Common myeloid progenitor, CD34-positive (primary cell): ENCODE data around the gene SPECC1.

Experiments used
- CTCF ChIA-PET: fragments of 350-600 bp; sonication (Branson Sonifier 250); formaldehyde crosslinking; loops from one replicate; lab custom pipeline; 2021; ENCODE audit warnings: antibody characterized with exemption; lab: Charles Lee
- POLR2A ChIA-PET: fragments of 350-600 bp; sonication (Branson Sonifier 250); formaldehyde crosslinking; loops from one replicate; lab custom pipeline; 2021; ENCODE audit warnings: antibody characterized with exemption; lab: Charles Lee
- DNase-seq, 3 donors: peaks; one replicate each; pipeline versions ENCODE4 v3.0.0 to v3.0.0-alpha.2; 2013
- H3K27ac ChIP-seq, 2 experiments: 1 replicate in 1 of 2; 2 replicates in 1 of 2; pipeline ENCODE4 v1.7.0; 2013; ENCODE audit warnings: inconsistent platforms in 2 of 2, low read length in 2 of 2, mild to moderate bottlenecking in 2 of 2, low read depth in 1 of 2, moderate library complexity in 1 of 2; ENCODE audit not compliant: severe bottlenecking in 2 of 2, insufficient read depth in 1 of 2, poor library complexity in 1 of 2
- H3K27me3 ChIP-seq, 5 experiments: replicated peaks in 2 of 5; 1 replicate in 3 of 5; 2 replicates in 2 of 5; pipeline versions ENCODE4 v1.6.1 to v1.7.0; 2013; ENCODE audit warnings: low read length in 4 of 5, mild to moderate bottlenecking in 2 of 5, moderate library complexity in 2 of 5, inconsistent platforms in 1 of 5; ENCODE audit not compliant: insufficient read depth in 5 of 5, control insufficient read depth in 4 of 5
- H3K36me3 ChIP-seq, 4 experiments: 1 replicate in 2 of 4; 2 replicates in 2 of 4; pipeline versions ENCODE4 v1.6.1 to v1.7.0; 2013; ENCODE audit warnings: low read length in 3 of 4, control low read depth in 1 of 4, mild to moderate bottlenecking in 1 of 4; ENCODE audit not compliant: control insufficient read depth in 4 of 4, insufficient read depth in 4 of 4
- H3K4me1 ChIP-seq, 4 experiments: 1 replicate in 3 of 4; 2 replicates in 1 of 4; pipeline versions ENCODE4 v1.6.1 to v1.7.1; 2013; ENCODE audit warnings: low read length in 3 of 4, mild to moderate bottlenecking in 3 of 4, control low read depth in 1 of 4, inconsistent platforms in 1 of 4, moderate library complexity in 1 of 4; ENCODE audit not compliant: control insufficient read depth in 4 of 4, insufficient read depth in 4 of 4; ENCODE audit errors: control extremely low read depth in 1 of 4
- H3K4me3 ChIP-seq, 7 experiments: 1 replicate in 4 of 7; 2 replicates in 3 of 7; pipeline versions ENCODE4 v1.5.1 to v1.7.0; 2013; ENCODE audit warnings: mild to moderate bottlenecking in 7 of 7, low read length in 6 of 7, moderate library complexity in 6 of 7, inconsistent platforms in 2 of 7, low read depth in 2 of 7, control low read depth in 1 of 7; ENCODE audit not compliant: insufficient read depth in 4 of 7, control insufficient read depth in 1 of 7; ENCODE audit errors: extremely low read depth in 1 of 7
- H3K9me3 ChIP-seq, 5 experiments: 1 replicate in 4 of 5; 2 replicates in 1 of 5; pipeline versions ENCODE4 v1.6.1 to v1.7.1; 2013; ENCODE audit warnings: low read length in 4 of 5, mild to moderate bottlenecking in 2 of 5, inconsistent platforms in 1 of 5, low read depth in 1 of 5, moderate library complexity in 1 of 5; ENCODE audit not compliant: control insufficient read depth in 4 of 5, insufficient read depth in 2 of 5; ENCODE audit errors: control extremely low read depth in 1 of 5
- WGBS: methylation state at CpG from one replicate; pipeline ENCODE4 v1.1.5; 2013; ENCODE audit not compliant: insufficient coverage; 5-methylcytosine and 5-hydroxymethylcytosine counted together

The SPECC1 gene

DNA sequence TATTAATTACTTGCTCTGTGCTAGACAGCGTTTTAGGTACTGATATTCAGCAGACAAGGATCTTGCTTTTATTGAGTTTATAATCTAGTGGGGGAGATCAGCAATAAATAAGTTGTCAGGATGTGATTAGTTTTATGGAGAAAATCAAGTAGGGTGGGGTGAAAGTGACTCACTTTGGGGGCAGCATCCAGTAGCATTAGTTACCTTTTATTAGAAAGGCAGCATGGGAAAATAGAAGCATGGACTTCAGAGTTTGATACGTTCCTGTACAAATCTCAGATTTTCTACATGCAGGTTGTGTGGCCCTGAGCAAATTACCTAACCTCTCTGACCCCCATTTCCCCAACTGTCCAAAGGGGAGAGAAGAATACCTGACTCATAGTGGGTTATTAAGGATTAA, 42.5 kb downstream of the SPECC1 start:
- ChIA-PET CTCF (no interaction called here), POLR2A (no interaction called here)
- Histone ChIP-seq H3K4me1 (no peaks in the 10 kb centered on the region), H3K36me3 (peaks cover 0 to 4% (median 2%) of the 10 kb centered on the region in 4 experiments), H3K9me3 (peaks cover 3 to 6% (median 4%) of the 10 kb centered on the region in 5 experiments), H3K4me3 (no peak overlapping the region), H3K27me3 (no peaks in the 10 kb centered on the region), H3K27ac (no peak overlapping the region)
- DNase-seq, result no peak
- WGBS, result 100% methylated on average over 1 of the region's 2 CpGs

DNA sequence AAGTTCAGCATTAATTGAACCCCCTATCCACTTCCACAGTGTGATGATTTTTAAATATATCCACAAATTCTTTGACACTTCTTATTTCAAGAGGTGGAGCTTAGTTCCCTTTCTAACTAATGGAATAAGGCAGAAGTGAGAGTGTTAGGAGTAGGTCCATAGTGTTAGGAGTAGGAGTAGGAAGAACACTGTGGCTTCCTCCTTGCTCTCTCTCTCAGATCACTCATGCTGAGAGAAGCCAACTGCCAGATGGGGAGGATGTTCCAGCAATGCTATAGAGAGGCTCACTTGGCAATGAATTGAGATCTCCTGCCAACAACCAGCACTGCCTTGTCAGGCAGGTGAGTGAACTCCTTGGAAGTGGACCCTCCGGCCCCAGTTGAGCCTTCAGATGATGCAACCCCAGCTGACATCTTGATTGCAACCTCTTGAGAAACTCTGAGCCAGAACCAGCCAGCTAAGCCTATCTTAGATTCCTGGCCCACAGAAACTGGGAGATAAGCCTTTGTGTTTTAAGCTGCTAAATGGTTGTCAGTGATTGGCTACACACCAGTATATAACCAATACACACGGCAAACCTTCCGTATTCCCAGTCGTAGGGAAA, 44.3 kb downstream of the SPECC1 start:
- peaks cover 3 to 6% (median 4%) of the 10 kb centered on the region in 5 experiments for H3K9me3 ChIP-seq

DNA sequence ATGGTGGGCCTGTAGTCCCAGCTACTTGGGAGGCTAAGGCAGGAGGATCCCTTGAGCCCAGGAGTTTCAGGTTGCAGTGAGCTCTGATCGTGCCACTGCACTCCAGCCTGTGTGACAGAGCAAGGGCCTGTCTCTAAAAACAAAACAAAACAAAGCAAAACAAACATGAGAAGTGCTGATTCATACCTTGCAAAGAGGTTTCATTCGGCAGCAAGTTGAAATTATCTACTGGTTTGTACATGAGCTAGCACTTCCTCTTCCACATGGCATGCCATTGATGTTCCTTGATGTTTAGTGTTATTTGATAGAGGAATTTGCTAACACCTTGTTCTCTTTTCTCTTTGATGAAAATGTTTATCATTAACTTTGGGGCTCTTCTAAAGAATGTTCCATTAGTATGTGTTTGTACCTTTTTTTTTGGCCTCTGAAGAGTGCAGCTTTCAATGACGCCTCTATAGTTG, 50.6 kb downstream of the SPECC1 start:
- no peak overlapping the region for H3K4me3 ChIP-seq
- ChIA-PET POLR2A (no interaction called here), CTCF (interaction anchor here (0.7 to 1.2 kb wide), 3 partner anchors 13 to 49 kb away, joined by 3 to 4 read pairs (median 3); no protein-coding TSS in a partner anchor)
- peaks cover 0 to 22% (median 6%) of the 10 kb centered on the region in 4 experiments for H3K4me1 ChIP-seq
- 73% methylated on average over 2 of the region's 3 CpGs for WGBS
- peak; percentile 39 to 78 (median 69) for DNase-seq
- no peaks in the 10 kb centered on the region for H3K9me3 ChIP-seq
- no peaks in the 10 kb centered on the region for H3K27me3 ChIP-seq
- no peak overlapping the region for H3K27ac ChIP-seq
- no peaks in the 10 kb centered on the region for H3K36me3 ChIP-seq

More for the DNA sequence above, 44.3 kb downstream of the SPECC1 start:
- DNase-seq, result no peak
- Histone ChIP-seq H3K36me3 (peaks cover 0 to 4% (median 2%) of the 10 kb centered on the region in 4 experiments), H3K4me1 (no peaks in the 10 kb centered on the region), H3K27ac (no peak overlapping the region), H3K4me3 (no peak overlapping the region), H3K27me3 (no peaks in the 10 kb centered on the region)
- POLR2A ChIA-PET, result no interaction called here
- 97% methylated on average over 4 of the region's 4 CpGs for WGBS
- CTCF ChIA-PET, result no interaction called here

DNA sequence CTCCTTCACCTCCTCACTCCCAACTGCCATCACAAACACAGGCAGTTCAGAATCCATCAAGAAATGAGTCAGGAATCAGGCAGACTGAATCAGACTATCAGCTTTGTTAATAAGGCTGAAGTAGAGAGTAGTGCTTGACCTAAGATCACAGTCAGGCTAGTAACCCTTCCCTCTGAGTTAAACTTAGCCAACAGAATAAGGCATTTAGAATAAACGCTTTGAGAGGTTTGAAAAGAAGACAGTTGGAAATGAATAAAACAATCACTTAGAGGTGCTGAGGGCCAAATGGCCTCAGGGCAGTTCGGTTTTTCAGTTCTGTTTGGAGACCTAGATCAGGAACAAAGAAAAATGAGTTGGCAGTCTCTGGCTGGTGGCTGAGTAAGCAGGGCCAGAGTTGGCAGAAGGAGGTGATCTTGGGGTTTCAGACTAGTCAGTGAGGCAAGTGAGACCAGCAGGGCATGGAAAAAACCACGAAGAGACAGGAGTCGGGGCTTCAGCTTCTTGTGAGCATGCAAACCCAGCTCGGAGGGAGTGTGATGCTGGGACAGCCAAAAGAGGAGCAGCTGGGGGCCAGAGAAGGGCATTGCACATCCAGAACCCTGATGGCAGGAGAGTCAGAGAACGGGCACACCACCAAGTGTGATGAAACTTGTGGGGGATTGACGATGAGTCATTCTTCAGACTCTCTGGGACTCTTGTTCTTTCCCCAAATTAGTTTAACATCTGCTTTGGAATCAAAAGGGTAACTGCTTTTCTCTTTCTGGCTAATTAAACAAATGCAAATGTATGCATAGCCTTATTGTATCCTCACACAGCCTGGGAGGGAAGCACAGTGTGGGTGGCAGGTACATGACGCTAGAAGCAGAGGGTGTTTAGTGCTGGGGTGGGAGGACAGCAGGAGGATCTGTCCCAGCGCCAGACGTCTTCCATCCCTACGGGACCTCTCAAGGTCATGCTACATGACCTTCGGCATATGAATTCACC, 54.8 kb downstream of the SPECC1 start:
- H3K27ac ChIP-seq, result no peak overlapping the region
- H3K9me3 ChIP-seq, result peaks cover 0 to 2% (median 0%) of the 10 kb centered on the region in 5 experiments
- peak; percentile 41 to 79 (median 75) for DNase-seq
- H3K4me1 ChIP-seq, result peaks cover 0 to 24% (median 6%) of the 10 kb centered on the region in 4 experiments
- 86% methylated on average over 12 of the region's 12 CpGs for WGBS
- CTCF ChIA-PET, result no interaction called here
- no peaks in the 10 kb centered on the region for H3K36me3 ChIP-seq
- POLR2A ChIA-PET, result interaction anchor here (0.7 kb wide), 1 partner anchor 9 kb away, joined by 3 read pairs; no protein-coding TSS in a partner anchor
- no peaks in the 10 kb centered on the region for H3K27me3 ChIP-seq
- no peak overlapping the region for H3K4me3 ChIP-seq

DNA sequence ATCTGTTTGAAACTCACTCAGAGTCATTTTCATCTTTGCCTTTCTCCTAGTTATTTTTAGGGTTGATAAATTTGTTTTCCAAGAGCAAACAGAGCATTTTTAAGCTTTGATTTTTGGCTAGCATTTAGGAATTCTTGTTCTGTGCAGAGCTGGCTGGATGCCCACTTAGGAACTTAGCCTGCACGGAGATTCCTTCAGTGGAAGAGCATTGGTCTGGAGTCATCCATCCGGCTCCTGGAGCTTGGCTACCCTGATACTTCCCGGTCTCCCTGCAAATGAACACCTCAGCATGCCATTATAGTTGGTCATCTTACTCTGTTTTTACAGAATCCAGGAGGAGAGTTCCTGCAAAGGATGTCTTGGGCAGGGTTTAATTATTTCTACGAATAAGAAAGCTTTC, 57.1 kb downstream of the SPECC1 start:
- POLR2A ChIA-PET, result interaction anchor here (0.6 to 0.7 kb wide), 2 partner anchors 11 to 60 kb away, joined by 3 to 5 read pairs; no protein-coding TSS in a partner anchor
- WGBS, result 93% methylated on average over 3 of the region's 4 CpGs
- no peak overlapping the region for H3K4me3 ChIP-seq
- H3K27ac ChIP-seq, result no peak overlapping the region
- no peaks in the 10 kb centered on the region for H3K36me3 ChIP-seq
- H3K27me3 ChIP-seq, result no peaks in the 10 kb centered on the region
- DNase-seq, result no peak
- peaks cover 0 to 26% (median 4%) of the 10 kb centered on the region in 4 experiments for H3K4me1 ChIP-seq
- H3K9me3 ChIP-seq, result peaks cover 0 to 2% (median 0%) of the 10 kb centered on the region in 5 experiments
- CTCF ChIA-PET, result interaction anchor here (0.8 kb wide), 1 partner anchor 9 kb away, joined by 3 read pairs; no protein-coding TSS in a partner anchor

DNA sequence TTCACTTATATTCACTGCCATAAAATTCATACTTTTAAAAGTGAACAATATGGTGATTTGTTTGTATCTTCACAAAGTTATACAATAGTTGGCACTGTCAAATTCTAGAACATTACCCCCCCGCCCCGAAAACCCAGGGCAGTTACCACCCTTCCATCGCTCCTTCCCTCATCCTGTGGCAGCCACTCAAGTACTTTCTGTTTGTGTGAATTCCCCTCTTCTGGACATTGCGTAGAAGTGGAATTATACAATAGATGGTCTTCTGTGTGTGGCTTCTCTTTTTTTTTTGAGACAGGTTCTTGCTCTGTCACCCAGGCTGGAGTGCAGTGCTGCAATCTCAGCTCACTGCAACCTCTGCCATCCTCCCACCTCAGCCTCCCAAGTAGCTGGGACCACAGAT, 58.6 kb downstream of the SPECC1 start:
- H3K9me3 ChIP-seq, result peaks cover 0 to 2% (median 0%) of the 10 kb centered on the region in 5 experiments
- peaks cover 11 to 41% (median 17%) of the 10 kb centered on the region in 4 experiments for H3K4me1 ChIP-seq
- 90% methylated on average over 2 of the region's 4 CpGs for WGBS
- H3K27me3 ChIP-seq, result no peaks in the 10 kb centered on the region
- DNase-seq, result no peak
- H3K4me3 ChIP-seq, result no peak overlapping the region
- ChIA-PET CTCF (no interaction called here), POLR2A (no interaction called here)
- no peak overlapping the region for H3K27ac ChIP-seq
- H3K36me3 ChIP-seq, result no peaks in the 10 kb centered on the region
